CD4-positive, alpha-beta T cell treated with Interleukin-17A for 4 hours (primary cell): Measurements from ENCODE around the gene SETD3.
A peak's percentile ranks its signal among the peaks of the same experiment; 100 is the strongest.

Experiments used
- DNase-seq: peaks from one replicate; pipeline ENCODE4 v3.0.0-alpha.2; 2020; ENCODE audit warnings: mixed read lengths

Gene SETD3

DNA sequence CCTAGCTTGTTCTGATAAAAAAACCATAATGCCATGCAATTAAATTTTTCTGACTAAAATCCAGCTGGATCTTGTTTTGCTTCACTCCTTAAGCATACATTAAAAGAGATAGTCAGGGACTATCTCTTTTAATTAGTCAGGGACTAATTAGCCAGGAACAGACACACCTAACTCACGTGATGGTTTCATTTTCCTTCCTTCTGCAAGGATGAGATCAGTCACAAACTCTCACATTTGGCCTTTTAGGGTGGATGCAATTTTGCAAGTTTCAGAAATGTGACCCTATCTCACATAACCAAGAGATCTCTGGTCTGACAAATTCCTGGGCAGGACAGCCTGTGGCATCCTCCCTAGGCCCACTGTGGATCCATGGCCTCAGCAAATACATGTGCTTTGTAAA is 62.4 kb downstream of the SETD3 start:
- DNase-seq, result no peak

DNA sequence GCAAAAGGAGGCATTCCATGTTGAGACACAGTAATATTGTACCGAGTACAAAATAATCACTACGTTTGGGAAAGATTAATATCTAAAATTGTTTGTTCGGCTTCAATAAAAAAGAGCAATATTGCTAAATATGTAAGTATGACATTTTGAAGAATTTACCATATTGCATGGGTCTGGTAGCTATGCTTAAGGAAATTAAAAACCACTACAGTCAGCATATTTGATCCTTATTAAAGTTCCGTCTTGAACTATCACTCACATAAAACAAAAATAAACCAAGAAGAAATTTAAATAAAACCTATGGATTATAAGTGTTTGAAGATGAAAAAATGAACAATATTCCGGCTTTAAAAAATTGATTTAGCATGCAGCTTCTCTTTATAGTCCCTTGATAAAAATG is 63.8 kb downstream of the SETD3 start:
- no peak for DNase-seq

DNA sequence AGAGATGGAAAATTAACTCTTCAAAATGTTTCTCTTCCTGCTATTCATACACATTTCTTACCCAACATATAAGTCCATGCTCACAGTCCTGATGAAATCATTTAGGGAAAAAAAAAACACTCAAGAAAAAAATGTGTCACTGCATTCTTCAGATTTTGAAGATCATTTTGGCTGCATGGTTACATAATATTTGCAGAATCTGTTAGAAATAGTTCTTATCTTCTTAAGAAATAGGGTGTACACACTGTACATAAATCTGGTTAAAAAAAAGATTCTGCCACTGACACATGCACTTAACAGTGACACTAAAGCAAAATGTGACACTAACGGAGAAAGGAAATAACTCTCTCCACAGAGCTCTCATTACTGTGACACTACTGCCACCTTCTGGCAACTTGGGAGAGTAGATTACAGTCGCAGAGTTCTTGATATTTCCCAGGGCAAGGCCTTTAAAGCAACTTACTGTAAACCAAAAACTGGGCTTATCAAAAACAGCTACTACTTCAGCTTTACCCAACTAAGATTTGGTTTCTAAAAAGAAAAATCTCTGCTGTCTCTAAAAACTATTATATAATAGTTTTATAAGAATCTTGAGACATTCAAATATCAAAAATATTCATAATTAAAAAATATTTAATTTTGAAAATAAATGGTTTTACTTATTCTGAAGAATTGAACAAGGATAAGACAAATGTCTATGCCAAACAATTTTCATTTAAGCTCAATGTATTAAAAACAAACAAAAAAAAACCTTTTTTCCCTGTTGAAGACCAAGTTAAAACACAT is 65.0 kb downstream of the SETD3 start:
- DNase-seq, result peak; percentile 72

DNA sequence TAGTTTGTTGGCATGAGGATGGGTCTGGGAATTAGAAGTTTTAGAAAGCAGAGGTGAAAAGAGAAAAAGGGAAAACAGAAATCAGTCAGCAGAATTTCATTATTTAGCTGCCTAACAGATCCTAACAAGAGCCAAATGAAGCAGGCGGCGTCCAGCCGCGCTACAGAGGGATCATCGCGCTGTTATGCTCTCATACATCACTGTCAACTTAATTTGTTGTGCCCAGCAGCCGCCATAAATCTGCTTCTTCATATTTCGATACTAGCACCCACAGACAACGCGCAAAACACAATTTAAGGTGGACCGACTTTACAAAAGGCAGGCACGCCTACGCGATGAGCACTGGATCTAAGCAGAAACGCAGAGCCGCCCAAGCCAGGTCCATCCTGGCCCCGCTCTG is 66.7 kb downstream of the SETD3 start:
- no peak for DNase-seq

DNA sequence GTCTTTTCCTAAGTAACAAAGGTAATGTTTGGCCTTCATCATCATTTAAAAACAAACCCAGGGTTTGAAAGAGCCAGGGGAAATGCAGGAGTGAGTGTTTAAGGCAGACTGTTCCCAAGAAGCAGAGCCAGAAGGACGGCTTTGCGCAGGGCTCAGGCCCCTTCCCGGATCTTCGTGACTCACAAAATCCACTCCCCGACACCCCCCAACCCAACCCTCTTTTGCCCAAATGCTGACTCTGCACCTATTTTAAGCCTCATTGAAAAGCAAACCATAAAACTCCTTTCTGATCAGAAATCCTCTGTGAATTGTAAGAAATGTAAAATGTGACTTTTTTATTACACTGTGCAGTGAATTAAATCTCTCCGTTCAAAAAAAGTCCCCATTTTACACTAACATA is 67.5 kb downstream of the SETD3 start:
- DNase-seq, result no peak

DNA sequence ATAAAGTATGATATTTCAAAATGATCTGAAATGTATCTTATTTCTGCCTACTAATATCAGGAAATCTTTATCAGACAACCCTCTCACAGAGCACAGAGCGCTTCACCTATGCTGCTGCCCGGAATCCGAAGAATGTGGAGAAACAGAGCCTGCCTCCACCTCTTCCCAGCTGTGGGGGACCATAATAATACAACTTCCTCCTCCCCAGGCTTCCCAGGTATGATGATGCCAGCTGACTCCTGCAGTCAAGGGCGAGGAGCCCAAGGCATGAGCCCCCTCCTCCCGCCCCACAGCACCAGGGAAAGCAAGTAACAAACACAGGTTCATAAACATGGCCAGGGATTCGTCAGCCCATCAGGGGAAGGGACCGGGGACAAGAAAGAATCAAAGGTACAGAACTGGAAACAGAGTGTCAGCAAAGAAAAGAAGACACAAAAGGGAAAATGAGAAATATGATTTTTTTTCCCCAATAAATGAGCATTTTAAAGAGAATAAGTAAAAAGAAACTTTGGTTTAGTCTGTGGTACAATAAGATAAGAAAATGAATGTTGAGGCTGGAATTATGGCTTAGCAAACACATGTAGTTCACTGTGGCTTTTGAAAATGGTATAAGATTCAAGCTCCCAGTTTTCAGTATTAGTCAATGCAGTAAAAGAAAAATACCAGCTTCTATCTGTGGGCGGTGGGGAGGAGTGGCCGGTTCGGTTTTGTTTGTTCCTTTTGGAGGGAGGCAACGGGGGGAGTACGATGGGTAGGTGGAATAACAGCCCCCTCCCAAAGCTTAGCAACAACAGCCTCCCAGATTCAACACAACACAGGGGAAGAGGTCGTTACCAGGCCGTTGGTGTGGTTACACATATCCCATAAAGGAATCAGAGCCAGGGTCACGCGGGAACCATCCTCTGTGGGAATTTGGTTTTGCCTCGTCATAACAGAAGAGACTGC is 68.3 kb downstream of the SETD3 start:
- DNase-seq, result no peak

DNA sequence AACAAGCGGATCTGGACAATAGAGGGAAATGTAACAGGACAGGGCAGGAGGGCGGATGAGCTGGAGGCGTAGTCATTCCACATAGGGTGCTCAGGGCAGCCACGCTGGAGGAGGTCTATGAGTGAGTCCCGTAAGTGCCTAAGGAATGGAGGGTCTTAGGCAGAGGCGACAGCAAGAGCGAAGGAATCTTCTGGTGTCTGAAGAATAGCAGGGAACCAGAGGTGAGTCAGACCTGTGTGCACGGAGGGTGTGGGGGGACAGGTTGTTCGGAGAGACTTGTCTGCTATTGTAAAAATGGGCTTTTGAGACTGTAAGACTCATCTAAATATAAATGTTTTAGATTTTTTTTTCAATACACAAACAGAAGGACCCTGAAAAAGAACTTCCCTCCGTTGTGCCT is 70.6 kb downstream of the SETD3 start:
- DNase-seq, result no peak

DNA sequence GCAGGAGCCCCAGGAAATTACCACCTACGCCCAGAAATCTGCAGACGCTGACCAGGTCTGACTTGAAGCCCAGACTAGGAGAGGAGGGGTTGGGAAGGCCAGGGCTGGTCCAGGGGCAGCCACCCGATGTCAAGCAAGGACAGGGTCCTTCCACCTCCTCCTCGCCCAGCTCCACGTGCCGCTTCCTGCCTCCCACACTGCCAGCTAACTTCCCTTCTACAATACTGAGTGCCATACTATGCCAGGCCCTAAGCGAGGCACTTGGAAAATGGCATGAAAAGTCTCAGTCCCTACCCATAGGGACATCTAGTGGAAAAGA is 71.7 kb downstream of the SETD3 start:
- DNase-seq, result no peak

DNA sequence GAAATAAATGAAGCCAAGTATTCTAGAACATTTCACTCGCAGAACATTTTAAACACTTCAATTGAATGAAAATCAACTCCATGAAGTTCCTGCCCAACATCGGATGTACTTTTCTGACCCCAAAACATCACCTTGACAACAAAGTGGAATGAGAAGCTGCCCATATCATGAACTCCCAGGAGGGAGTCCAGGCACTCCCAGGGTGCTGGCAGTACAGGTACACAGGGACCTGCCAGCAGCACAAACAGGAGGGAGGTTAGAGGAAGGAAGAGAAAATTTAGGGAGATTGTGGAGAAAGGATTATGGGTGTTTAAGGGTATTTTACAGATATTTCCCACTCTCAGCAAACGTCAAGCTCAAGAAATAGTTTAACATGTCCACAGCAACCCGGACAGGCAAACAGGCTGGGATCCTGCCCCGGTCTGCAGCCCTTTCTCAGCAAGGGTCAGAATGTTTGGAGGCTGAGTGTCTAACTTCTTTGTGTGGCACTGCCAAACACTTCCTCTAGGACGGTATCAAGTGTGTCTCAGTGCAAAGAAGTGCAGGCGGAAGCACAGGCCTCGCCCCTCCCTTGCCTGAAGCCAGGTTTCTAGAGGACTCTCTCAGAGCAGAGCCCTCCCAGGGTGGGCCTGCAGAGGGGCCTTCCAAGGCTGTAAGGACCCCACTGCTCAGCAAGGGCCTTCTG is 72.2 kb downstream of the SETD3 start:
- DNase-seq, result no peak

DNA sequence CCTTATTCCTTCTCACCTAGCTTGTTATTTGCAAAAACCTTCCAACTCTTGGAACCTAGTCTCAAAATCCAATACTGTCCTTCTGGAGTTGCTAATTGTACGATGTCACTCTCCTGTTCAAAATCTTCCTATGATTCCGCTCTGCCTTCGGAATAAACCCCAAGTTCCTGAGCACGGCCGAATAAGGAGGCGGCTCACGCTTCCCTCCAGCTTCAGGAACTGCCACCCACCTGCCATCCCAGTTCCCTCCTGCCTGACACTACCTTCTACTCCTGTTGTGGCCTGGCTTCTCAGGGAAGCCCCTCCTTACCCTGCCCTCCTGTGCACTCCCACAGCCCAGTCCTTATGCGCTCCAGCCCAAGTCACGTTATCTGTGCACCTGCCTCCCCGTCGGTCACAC is 73.2 kb downstream of the SETD3 start:
- DNase-seq, result no peak

DNA sequence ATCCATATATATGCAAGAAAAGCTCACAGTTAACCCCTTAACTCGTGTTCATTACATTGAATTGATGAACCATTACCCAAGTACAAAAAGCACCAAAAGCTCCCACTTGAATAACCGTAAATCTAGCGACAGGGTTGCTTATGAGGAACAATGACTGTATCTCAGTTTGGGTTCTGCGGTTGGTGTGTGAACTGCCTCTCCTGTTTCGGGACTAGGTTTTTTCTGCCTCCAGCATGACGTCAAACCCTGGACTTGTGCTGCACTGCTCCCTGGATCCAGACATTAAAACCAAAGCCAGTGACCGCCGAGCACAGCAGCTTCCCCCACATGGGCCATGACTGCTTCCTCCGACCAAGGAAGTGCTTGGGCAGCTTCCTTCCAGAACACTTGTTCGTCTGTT is 77.7 kb downstream of the SETD3 start:
- DNase-seq, result no peak

DNA sequence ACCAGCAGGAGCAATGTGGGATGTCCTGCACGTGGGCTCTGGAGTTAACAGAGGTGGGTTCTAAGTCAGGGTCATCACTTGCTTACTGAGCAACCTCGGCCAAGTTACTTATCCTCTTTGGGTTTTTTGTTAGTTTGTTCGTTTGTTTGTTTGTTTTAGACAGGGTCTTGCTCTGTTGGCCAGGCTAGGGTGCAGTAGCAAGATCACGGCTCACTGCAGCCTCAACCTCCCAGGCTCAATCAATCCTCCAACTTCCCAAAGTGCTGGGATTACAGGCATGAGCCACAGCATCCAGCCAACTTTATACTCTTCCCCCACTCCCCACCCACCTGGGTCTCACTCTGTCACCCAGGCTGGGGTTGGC is 78.4 kb downstream of the SETD3 start:
- no peak for DNase-seq

DNA sequence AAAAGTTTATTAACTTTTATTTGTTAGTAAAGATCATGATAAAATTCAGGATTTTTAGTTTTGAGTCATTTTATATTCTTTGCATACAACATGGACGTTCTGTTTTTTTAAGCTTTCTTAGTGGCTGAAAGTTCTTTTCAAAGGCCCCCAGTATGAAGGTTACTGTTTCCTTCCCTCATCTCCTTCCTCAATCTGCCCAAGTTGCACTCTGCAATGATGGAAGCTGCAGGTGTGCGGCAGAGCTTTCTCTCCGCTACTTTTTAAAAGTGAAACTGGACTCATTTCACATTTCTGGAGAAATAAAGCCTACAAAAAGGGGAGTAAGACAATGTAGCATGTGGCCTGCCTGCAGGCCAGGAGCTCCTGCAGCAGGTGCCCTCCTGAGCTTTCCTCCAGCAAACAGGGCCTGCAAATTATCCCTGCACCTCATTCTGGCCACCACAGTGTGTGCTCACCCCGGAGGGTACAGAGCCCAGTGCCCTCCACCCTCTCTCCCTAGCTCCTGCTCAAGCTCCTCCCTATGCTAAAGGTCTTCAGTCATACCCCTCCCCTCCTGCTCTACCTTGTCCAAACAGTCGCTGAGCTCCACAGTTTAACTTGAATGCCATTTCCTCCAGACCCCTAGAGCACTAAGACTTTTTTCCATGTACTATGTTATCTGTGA is 78.9 kb downstream of the SETD3 start:
- DNase-seq, result no peak

DNA sequence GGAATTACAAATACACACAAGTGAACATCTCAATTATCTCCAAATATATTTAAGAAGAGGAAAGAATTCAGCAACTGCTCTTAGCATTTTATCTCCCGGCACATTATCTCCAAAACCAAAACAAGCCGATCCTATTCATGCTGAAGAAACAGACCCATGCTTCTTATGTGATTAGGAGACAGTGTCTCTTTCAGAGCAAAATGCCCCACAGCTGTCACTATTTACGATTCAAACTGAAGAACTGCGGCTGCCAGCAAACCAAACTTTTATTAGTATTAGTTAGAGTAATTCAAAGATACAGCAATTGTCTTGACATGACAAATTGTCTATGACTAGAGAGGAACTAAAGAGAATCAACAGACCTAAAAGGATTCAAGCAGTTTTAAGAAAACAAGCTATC is 79.4 kb downstream of the SETD3 start:
- DNase-seq, result no peak

DNA sequence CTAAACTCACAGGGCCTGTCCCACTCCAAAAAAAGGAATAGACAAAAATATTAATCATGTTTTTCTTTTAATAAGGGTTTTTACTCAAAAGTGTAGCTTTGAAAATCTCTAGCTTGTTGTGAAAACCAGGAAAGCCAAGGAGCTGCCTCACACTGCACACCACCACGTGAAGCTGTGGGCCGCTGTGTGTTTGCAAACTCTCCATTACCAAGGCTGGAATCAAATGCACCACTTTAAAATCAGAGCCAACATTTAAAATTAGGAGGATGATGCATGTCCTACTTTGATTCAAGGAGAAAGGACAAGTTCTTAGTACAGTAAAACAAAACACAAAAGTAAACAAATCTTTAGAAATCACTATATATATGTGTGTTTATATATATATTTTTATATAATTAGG is 83.0 kb downstream of the SETD3 start:
- DNase-seq, result no peak

DNA sequence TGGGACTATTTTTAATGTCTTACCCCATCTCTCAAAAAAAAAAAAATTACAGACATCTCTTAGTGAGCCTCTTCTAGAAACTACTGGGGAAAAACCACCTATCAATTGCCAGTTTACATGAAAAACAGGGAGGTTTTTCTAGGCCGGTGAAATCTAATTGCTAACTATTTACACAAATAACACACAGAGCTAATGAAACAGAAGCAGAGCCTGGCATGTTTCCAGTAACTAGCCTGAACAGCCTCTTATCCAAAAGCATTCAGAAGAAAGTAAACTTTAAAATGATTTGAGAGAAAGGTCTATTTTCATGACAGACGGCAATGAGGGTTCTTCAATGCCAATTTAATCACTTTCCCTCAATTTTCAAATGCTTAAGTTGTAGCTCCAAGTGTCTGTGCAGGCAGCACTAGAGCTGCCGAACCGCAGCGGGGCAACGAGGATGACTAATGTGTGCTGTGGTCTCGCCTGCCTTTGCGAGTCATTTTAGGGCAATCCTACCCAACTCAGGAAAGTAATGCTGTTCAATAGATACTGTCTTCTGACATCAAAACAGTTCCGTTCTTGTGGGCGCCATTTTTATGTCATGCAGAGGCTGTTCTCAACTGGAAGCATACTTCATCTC is 84.6 kb downstream of the SETD3 start:
- DNase-seq, result peak; percentile 40

DNA sequence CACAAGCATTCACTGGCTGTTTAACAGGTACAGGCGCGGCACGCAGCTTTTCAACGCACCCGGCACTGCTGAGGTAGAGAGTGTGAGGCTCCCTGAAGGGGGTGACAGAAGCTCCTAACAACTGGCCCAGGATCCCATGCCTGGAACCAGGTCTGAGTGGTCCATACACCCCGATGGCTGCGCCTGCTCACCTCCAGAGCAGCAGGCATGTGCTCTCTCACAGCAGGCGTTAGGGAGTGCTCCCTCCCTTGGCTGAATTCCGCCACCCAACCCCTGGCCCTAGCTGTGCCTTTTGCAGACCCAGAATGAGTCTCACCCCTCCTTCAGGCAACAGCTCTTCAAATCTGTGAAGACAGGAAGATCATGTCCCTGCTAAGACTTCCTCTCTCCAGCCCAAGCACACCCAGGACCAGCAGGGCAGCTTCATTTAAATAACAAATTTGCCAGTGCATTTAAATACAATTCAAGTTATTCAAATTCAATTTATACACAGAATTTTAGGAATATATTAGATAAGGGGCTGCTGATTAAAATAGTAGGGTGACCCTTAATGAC is 86.0 kb downstream of the SETD3 start:
- no peak for DNase-seq

DNA sequence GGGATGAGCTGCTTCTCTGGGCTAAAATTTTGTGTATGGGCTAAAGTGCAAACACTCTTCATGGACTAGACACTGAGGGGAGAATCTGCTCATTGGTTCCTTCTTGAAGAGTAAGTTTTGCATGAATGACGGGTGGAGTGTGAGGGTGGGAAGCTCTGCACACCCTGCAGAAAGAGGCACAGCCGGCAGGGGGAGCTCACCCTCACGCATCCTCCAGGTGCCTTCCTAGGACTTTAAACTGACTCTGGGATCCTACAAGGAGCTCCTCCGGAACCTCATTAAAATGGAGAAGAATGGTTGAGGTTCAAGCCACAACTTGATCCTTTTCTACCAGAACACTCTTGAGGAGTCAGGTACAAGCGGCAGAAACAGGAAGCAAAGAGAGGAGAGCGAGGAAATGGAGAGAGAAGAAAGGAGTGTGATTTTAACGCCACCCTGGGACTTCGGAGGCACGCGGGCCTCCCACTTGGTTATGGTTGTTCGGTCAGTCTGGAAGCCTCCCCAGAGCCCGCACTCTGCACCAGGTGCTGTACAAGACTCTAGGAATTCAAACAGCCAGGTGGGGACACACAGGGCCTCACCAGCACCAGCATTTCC is 87.5 kb downstream of the SETD3 start:
- DNase-seq, result peak; percentile 51

DNA sequence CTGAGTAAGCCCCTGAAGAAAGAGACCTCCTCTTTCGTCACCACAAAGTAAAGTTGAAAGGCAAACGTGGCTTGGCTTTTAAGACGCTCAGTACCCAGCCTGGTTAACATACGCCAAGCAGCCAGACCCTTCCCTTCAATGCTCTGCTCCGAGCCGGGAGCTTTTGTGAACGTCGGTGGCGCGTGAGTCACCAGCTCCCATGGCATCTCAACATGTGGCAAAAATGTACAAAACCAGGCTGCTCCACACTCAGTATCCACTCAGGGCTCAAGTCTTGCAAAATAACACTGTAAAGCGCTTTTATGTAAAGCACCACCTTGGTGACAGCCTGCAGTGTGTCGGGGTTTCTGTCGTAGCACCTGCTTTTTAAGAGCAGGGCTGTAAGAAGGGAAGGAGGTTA is 89.0 kb downstream of the SETD3 start:
- DNase-seq, result no peak

DNA sequence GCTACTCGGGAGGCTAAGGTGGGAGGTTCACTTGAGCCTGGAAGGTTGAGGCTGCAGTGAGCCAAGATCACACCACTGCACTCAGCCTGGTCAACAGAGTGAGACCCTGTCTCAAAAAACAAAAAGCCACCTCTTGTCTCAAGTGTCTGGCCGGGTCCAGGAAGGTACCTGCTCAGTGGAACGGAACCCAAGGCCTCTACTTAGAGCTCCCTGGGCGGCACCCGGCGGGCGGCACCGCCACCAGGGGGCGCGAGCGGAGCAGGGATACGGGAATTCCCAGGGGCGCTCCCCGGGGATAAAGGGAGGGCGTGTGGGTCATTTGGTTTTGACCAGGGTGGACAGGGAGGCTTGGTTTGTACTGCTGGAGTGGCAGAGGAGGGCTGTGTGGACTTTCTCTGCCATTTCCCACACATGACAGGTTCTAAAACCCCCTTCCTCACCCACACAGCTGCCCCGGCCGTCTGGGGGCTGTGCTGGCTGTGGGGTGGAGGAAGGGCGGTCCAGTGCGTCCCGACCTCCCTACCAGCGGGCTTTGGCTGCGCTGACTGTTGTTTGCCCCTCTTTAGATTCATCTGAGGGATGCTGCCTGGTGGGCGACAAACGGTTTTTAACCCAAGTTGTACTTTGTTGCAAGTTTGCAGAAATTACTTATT is 91.4 kb downstream of the SETD3 start:
- DNase-seq, result peak; percentile 55

DNA sequence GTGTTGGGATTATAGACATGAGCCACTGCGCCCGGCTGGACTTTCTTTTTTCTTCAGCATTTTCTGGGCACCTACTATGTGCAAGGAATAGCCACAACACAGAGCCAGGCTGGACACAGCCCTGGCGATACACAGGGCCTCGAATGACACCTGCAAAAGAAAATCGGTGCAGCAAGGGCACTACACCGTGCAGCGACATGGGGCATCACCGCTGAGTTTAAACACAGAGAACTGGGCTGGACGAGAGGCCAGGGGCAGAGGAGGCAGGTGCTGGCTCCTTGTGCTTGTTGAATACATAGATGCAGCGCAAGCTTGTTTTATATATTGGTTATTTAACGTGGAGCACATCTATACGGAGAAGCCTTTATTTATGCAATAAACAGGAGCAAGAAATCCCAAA is 92.4 kb downstream of the SETD3 start:
- no peak for DNase-seq

DNA sequence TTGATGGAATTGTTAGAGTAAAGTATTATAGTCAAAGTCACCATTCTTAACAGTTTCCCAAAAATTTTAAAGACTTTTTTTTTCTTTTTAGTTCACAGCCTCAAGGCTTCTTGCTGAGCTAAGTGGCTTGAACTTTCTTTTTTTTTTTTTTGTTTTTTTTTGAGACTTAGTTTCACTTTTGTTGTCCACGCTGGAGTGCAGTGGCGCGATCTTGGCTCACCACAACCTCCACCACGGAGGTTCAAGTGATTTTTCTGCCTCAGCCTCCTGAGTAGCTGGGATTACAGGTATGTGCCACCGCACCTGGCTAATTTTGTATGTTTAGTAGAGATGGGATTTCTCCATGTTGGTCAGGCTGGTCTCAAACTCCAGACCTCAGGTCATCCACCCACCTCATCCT is 92.8 kb downstream of the SETD3 start:
- DNase-seq, result no peak
